NAMALWA (cell line): ENCODE data around the gene KCNN2.

ENCODE experiments used
- DNase-seq: peaks from one replicate; pipeline ENCODE4 v3.0.0-alpha.2; 2015; ENCODE audit warnings: low spot score

KCNN2 gene

DNA sequence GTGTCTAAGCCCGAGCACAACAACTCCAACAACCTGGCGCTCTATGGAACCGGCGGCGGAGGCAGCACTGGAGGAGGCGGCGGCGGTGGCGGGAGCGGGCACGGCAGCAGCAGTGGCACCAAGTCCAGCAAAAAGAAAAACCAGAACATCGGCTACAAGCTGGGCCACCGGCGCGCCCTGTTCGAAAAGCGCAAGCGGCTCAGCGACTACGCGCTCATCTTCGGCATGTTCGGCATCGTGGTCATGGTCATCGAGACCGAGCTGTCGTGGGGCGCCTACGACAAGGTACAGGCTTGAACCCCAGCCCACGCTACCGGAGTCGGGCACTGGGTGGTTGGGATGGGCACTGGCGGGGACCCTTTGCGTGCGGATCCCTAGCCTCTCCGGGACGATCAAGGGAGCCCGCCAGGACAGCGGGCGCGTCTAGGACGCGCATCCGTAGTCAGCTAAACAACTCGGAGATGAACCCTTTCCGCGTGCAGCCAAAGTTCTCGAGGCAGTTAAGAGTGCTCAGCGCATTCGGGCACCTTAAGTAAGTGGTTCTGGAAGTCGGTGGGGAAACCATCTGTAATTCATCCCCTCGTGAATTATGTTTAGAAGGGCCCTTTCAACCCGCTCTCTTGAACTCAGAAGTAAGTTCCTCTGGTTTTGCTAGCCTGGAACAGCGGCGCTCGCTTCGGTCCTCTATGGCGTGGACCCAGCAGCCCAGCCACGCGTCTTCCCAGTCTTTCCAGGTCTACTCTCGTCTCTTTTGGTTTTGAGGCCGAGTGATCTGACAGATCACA, 1.3 kb downstream of the KCNN2 start:
- no peak for DNase-seq

DNA sequence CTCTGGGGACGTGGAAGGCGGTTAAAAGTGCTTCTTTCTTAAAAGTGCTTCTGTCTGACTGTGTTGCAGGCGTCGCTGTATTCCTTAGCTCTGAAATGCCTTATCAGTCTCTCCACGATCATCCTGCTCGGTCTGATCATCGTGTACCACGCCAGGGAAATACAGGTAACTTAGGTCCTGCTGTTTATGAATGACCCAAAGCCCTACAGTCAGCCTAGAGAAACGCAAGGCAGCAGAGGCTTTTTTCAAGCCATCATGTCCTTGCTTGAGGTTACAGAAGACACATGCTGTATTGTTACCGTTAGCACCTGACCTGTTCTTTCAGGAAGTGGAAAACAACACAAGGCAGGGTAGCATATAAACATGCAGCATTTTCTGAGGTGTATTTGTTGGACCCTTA, 2.0 kb downstream of the KCNN2 start:
- no peak for DNase-seq

- no peak for DNase-seq
These were observed 5.2 kb downstream of the KCNN2 start for GRCh38 chr5:114367029-114367428.

- DNase-seq, result no peak
These were observed 8.0 kb downstream of the KCNN2 start for GRCh38 chr5:114369680-114370417.

GRCh38 chr5:114377050-114377844, 15.4 kb downstream of the KCNN2 start:
- no peak for DNase-seq

- DNase-seq, result no peak
These were observed 16.1 kb downstream of the KCNN2 start for GRCh38 chr5:114377946-114378345.

- no peak for DNase-seq
These were observed 18.9 kb downstream of the KCNN2 start for GRCh38 chr5:114380721-114381120.

DNA sequence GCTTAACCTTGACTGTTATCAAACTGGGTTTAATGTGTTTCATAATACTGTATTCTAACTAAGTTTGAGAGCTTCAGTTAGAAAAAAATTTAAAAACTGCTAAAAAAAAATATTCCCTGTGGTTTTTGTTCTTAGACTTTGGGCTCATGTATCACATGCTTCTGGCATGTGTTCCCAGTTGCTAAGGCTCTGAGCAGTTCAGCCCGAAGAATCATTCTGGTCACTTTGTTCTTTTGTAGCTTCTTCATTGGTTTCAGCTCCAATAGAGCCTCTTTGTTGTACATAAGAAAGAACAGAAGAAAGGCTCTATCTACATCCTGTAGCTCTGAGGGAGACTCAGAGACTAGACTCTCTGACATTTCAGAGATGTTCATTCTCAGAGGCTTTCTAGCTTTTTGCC, 25.6 kb downstream of the KCNN2 start:
- no peak for DNase-seq

GRCh38 chr5:114390431-114390830, 28.6 kb downstream of the KCNN2 start:
- no peak for DNase-seq

DNA sequence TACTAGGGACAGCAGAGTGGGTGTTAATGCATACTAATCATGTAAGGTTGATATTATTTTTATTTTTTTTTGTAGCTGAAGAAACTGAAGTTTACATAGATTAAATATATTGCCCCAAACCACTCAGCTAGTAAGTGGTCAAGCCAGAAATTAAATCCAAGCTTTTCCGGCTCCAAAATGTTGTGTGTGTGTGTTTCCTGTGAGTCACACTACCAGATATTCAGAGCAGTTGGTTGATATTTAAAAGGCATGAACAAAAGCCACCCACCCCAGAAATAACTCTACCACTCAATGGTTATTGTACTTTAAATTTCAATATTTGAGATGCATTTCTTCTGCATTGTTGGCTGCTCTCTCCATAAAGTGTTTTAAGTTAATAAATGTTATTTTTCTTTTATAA, 29.5 kb downstream of the KCNN2 start:
- DNase-seq, result no peak

- no peak for DNase-seq
These were observed 31.3 kb downstream of the KCNN2 start for GRCh38 chr5:114393159-114393558.

DNA sequence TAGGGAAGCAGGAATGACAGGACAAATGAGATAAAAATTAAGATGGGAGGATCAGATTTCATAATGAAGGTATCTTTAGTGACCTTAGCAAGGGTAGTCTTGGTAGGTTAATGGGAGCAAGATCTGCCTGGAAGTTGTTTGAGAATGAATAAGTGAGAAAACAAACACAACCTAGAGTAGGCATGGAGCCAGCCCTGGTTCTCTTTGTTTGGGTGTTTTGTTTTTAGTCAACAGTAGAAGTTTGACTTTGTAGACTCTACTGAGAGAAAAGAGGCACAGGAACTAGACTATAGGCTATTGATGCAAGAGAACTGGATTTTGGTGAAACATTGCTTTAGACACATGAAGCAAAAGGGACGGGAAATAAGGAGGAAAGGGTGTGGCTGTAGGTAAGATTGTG, 40.3 kb downstream of the KCNN2 start:
- no peak for DNase-seq

DNA sequence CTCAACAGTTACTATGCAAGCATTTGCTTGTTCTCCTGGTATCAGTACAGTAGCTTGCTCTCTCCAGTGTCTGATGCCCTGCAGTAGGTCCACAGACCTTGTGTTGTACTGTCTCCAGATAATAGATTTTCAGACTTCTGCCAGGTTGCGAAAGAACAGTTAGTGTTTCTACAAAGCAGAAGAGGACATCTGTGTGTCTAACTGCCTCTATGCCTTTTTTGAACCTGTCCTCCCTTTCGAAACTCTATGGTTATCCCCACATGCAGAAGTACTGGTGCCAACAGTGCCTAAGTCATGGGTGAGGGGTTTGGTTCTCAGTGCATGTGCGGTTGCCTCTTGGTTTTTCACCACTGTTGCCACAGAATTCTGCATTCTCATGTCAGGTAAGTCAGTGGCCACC, 45.9 kb downstream of the KCNN2 start:
- DNase-seq, result no peak

- no peak for DNase-seq
These were observed 47.0 kb downstream of the KCNN2 start for GRCh38 chr5:114408847-114409246.

- no peak for DNase-seq
These were observed 49.6 kb downstream of the KCNN2 start for GRCh38 chr5:114411380-114411931.

GRCh38 chr5:114412510-114413171, 50.8 kb downstream of the KCNN2 start:
- DNase-seq, result no peak

- no peak for DNase-seq
These were observed 53.9 kb downstream of the KCNN2 start for GRCh38 chr5:114415760-114416159.

- no peak for DNase-seq
These were observed 54.4 kb downstream of the KCNN2 start for GRCh38 chr5:114416254-114416653.

DNA sequence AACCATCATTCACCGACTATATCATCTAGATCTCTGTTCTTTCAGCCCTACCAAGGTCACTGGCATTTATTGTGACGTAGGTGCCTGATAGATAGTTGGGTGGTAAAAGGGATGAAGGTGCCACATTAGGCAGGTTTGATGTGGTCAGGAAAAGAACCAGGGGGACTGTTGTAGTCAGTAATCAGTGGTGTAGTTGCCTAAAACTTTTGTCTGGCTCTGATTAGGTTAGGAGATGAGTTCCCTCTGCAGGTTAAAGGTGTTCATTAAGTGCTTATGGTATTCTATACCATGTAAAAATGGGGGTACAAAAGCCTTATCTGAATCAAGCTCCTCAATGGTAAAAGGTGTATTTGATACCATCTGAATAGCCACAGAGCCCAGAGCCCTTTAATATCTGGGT, 55.6 kb downstream of the KCNN2 start:
- DNase-seq, result no peak

DNA sequence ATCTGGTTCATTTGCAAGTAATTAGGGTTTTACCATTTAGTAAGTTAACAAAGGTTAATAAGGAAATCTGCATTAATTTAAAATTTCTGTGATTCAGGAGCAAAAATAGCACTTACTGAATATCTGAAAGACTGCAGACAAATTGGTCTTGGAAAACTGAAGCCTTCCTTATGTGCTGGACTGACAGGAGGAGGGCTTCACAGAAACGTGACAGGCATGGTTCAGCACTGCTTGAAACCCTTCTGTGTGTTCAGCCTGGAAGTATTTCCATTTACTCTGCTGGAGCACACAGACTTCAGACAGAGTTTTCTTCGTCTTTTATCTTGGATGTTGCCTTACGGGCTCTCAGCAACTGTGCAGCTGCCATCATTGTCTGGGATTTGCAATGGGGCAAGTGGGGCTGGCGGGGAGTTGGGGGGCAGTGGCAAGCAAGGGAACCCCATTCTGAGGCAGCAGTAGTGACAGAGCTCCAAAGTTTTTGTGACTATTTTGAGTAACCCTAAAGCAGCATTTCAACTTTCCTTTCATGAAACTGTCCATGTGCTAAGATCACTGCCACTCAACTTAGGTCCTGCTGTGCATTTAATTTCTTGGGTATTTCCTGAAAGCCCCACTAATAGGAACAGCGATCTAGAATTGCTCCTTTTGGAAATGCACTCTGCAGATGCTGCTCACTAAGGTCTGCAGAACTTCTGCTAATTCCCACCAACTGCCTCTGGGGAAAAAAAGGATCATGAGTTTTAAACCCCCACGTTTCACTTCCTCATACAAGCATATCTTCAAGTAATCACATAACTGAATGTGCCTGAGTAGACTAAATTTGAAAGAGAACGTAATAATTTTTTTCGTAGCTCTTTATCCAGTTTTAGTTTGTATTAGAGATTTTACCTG, 56.6 kb downstream of the KCNN2 start:
- peak; percentile 67 for DNase-seq

DNA sequence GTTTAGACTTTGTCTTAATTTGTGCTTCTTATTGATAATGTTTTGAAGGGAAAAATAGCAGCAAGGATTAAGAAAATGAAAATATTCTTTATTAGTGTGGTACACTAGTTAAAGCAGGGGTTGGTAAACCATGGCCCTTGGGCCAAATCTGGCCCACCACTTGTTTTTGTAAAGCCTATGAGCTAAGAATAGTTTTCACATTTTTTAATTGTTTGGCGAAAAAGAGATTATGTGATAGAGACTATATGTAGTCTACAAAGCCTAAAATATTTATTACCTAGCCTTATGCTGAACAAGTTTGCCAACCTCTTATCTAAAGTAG, 57.2 kb downstream of the KCNN2 start:
- no peak for DNase-seq
